ENCODE results near the gene MAD1L1.
"Not testable (repeated sequence)": the region's sequence is repeated elsewhere in the genome, so short reads cannot be mapped to it uniquely, and the experiment has no call there.

The MAD1L1 gene

DNA sequence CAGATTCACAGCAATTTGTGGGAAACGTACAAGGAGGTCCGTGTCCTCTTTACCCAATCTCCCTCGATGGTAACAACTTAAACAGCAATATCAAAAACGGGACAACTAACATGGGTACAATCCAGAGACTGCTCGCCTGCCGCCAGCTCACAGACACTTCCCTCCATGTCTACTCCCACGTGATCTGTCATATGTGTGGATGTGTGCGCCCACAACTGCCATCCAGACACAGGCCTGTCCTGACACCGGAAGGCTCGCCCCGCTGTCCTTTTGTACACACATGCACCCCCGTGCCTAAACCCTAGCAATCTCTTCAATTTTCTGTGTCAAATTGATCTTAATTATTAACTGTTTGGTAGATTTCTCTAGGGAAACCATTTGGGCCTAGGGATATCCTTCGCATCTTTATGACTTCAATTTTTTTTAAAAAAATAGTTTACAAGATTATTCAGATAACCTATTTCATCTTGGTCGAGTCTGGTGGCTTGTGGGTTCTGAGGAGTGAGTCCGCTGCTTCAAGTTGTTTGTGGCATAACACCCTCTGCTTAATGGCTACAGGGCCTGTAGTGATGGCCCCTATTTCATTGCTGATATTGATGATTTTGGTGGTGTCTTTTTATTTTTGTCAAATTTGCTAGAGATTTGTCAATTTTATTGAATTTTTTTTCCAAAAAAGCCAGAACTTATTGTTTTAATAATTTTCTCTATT is 260.6 kb downstream of the MAD1L1 start:
- no peak for DNase-seq
- H3K4me3 ChIP-seq (ENCODE audit: low read depth in 1 of 2, low read length in 2 of 2) = no peak overlapping the region
- no peak overlapping the region for H3K9ac ChIP-seq (ENCODE audit: low read depth, low read length)
- no peak for TF ChIP-seq EZH2 (IDR thresholded peaks at IDR 0.05; ENCODE audit: borderline replicate concordance, low read depth, low read length, severe bottlenecking)
- TF ChIP-seq, protein P1, sequence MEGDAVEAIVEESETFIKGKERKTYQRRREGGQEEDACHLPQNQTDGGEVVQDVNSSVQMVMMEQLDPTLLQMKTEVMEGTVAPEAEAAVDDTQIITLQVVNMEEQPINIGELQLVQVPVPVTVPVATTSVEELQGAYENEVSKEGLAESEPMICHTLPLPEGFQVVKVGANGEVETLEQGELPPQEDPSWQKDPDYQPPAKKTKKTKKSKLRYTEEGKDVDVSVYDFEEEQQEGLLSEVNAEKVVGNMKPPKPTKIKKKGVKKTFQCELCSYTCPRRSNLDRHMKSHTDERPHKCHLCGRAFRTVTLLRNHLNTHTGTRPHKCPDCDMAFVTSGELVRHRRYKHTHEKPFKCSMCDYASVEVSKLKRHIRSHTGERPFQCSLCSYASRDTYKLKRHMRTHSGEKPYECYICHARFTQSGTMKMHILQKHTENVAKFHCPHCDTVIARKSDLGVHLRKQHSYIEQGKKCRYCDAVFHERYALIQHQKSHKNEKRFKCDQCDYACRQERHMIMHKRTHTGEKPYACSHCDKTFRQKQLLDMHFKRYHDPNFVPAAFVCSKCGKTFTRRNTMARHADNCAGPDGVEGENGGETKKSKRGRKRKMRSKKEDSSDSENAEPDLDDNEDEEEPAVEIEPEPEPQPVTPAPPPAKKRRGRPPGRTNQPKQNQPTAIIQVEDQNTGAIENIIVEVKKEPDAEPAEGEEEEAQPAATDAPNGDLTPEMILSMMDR (IDR thresholded peaks at IDR 0.05; ENCODE audit: borderline replicate concordance, extremely low read depth, low read length, poor library complexity, severe bottlenecking) = no peak
- no peaks in the 10 kb centered on the region for H3K27me3 ChIP-seq (ENCODE audit: insufficient read depth, low read length, poor library complexity)
- no peak overlapping the region for H3K27ac ChIP-seq (ENCODE audit: low read length)
- no peaks in the 10 kb centered on the region for H3K9me3 ChIP-seq (ENCODE audit: insufficient read depth, low read length, severe bottlenecking)
- ATAC-seq (ENCODE audit: insufficient read depth, low read depth) = no peak
- H3K79me2 ChIP-seq (ENCODE audit: insufficient read depth, low read length) = no peaks in the 10 kb centered on the region
- H3K4me1 ChIP-seq (ENCODE audit: insufficient read depth, low read length) = no peaks in the 10 kb centered on the region
- no peak overlapping the region for H2AFZ ChIP-seq (ENCODE audit: low read depth, low read length)
- H3K4me2 ChIP-seq (ENCODE audit: insufficient read depth, low read length) = no peak overlapping the region
- peaks cover 44% of the 10 kb centered on the region for H3K36me3 ChIP-seq (ENCODE audit: insufficient read depth, low read length)
- peaks cover 21% of the 10 kb centered on the region for H4K20me1 ChIP-seq (ENCODE audit: insufficient read depth, low read length)

GRCh38 chr7:1970895-1971294 is 261.9 kb downstream of the MAD1L1 start:
- H3K79me2 ChIP-seq (ENCODE audit: insufficient read depth, low read length) = no peaks in the 10 kb centered on the region
- ATAC-seq (ENCODE audit: insufficient read depth, low read depth) = no peak
- peaks cover 38% of the 10 kb centered on the region for H3K36me3 ChIP-seq (ENCODE audit: insufficient read depth, low read length)

DNA sequence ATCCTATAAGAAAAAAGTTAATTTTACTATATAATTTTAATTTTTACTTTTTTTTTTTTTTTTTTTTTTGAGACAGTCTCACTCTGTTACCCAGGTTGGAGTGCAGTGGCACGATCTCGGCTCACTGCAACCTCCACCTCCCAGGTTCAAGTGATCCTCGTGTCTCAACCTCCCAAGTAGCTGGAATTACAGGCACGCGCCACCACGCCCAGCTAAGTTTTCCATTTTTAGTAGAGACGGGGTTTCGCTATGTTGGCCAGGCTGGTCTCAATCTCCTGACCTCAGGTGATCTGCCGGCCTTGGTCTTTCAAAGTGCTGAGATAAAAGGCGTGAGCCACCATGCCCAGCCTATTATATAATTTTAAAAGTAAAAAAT is 262.5 kb downstream of the MAD1L1 start:
- H3K9me3 ChIP-seq (ENCODE audit: insufficient read depth, low read length, severe bottlenecking); H2AFZ ChIP-seq (ENCODE audit: low read depth, low read length); ATAC-seq (ENCODE audit: insufficient read depth, low read depth); H3K27ac ChIP-seq (ENCODE audit: low read length); DNase-seq; H3K4me1 ChIP-seq (ENCODE audit: insufficient read depth, low read length); H3K4me2 ChIP-seq (ENCODE audit: insufficient read depth, low read length); H3K9ac ChIP-seq (ENCODE audit: low read depth, low read length); H3K4me3 ChIP-seq (ENCODE audit: low read depth in 1 of 2, low read length in 2 of 2); H3K27me3 ChIP-seq (ENCODE audit: insufficient read depth, low read length, poor library complexity); H3K79me2 ChIP-seq (ENCODE audit: insufficient read depth, low read length): not testable (repeated sequence)
- Histone ChIP-seq H3K36me3 (ENCODE audit: insufficient read depth, low read length) (peaks cover 35% of the 10 kb centered on the region), H4K20me1 (ENCODE audit: insufficient read depth, low read length) (peaks cover 25% of the 10 kb centered on the region)

More at GRCh38 chr7:1970895-1971294, 261.9 kb downstream of the MAD1L1 start:
- Histone ChIP-seq H3K9ac (ENCODE audit: low read depth, low read length) (no peak overlapping the region), H3K27ac (ENCODE audit: low read length) (no peak overlapping the region), H3K4me1 (ENCODE audit: insufficient read depth, low read length) (no peaks in the 10 kb centered on the region), H2AFZ (ENCODE audit: low read depth, low read length) (no peak overlapping the region), H4K20me1 (ENCODE audit: insufficient read depth, low read length) (peaks cover 21% of the 10 kb centered on the region), H3K9me3 (ENCODE audit: insufficient read depth, low read length, severe bottlenecking) (no peaks in the 10 kb centered on the region), H3K4me3 (ENCODE audit: low read depth in 1 of 2, low read length in 2 of 2) (no peak overlapping the region), H3K27me3 (ENCODE audit: insufficient read depth, low read length, poor library complexity) (no peaks in the 10 kb centered on the region), H3K4me2 (ENCODE audit: insufficient read depth, low read length) (no peak overlapping the region)
- DNase-seq = no peak
- TF ChIP-seq, protein P1 (IDR thresholded peaks at IDR 0.05; ENCODE audit: borderline replicate concordance, extremely low read depth, low read length, poor library complexity, severe bottlenecking) = no peak
- no peak for TF ChIP-seq EZH2 (IDR thresholded peaks at IDR 0.05; ENCODE audit: borderline replicate concordance, low read depth, low read length, severe bottlenecking)

GRCh38 chr7:1969459-1970284 is 263.1 kb downstream of the MAD1L1 start:
- H4K20me1 ChIP-seq (ENCODE audit: insufficient read depth, low read length) = peaks cover 24% of the 10 kb centered on the region
- H3K27me3 ChIP-seq (ENCODE audit: insufficient read depth, low read length, poor library complexity) = no peaks in the 10 kb centered on the region
- H3K9ac ChIP-seq (ENCODE audit: low read depth, low read length) = no peak overlapping the region
- no peaks in the 10 kb centered on the region for H3K4me1 ChIP-seq (ENCODE audit: insufficient read depth, low read length)
- DNase-seq = no peak
- no peak for ATAC-seq (ENCODE audit: insufficient read depth, low read depth)
- TF ChIP-seq, protein P1 (IDR thresholded peaks at IDR 0.05; ENCODE audit: borderline replicate concordance, extremely low read depth, low read length, poor library complexity, severe bottlenecking) = no peak
- TF ChIP-seq EZH2 (IDR thresholded peaks at IDR 0.05; ENCODE audit: borderline replicate concordance, low read depth, low read length, severe bottlenecking) = no peak
- H3K36me3 ChIP-seq (ENCODE audit: insufficient read depth, low read length) = peaks cover 35% of the 10 kb centered on the region
- H3K27ac ChIP-seq (ENCODE audit: low read length) = no peak overlapping the region
- no peak overlapping the region for H2AFZ ChIP-seq (ENCODE audit: low read depth, low read length)
- no peak overlapping the region for H3K4me3 ChIP-seq (ENCODE audit: low read depth in 1 of 2, low read length in 2 of 2)
- H3K4me2 ChIP-seq (ENCODE audit: insufficient read depth, low read length) = no peak overlapping the region
- H3K79me2 ChIP-seq (ENCODE audit: insufficient read depth, low read length) = no peaks in the 10 kb centered on the region
- H3K9me3 ChIP-seq (ENCODE audit: insufficient read depth, low read length, severe bottlenecking) = no peaks in the 10 kb centered on the region

Data from DND-41 (cell line).